Measurements from ENCODE around the gene NUP205.

DNA sequence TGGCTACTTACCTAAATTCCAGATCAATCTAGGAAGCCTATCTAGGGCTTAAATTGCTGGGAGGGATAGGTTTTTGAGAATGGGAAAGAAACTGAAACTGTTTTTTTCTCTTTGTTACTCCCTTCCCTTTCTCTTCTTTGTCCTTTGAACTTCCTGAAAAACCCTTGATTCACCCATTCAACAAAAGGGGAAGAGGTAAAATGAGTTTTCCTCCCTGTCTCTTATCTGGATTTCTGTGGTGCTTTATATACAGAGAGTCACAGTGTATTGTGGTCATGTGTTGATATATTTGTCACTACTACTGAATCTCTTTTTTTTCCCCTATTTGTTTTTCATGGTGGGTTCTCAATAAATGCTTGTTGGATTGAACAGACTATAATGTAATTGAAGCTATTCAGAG lies 19.8 kb upstream of the NUP205 start:
- TF ChIP-seq, protein P1, sequence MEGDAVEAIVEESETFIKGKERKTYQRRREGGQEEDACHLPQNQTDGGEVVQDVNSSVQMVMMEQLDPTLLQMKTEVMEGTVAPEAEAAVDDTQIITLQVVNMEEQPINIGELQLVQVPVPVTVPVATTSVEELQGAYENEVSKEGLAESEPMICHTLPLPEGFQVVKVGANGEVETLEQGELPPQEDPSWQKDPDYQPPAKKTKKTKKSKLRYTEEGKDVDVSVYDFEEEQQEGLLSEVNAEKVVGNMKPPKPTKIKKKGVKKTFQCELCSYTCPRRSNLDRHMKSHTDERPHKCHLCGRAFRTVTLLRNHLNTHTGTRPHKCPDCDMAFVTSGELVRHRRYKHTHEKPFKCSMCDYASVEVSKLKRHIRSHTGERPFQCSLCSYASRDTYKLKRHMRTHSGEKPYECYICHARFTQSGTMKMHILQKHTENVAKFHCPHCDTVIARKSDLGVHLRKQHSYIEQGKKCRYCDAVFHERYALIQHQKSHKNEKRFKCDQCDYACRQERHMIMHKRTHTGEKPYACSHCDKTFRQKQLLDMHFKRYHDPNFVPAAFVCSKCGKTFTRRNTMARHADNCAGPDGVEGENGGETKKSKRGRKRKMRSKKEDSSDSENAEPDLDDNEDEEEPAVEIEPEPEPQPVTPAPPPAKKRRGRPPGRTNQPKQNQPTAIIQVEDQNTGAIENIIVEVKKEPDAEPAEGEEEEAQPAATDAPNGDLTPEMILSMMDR (IDR thresholded peaks at IDR 0.05): no peak
- TF ChIP-seq POLR2A (IDR thresholded peaks at IDR 0.05): no peak

All from heart left ventricle (tissue), 13 donors.